GM12878 (cell line): ENCODE results near the gene HINT2. TPM values are rescaled to one million over a fixed set of nuclear protein-coding genes. Genes with fewer than 3 reads are reported as not detected.

Experiments
- ESRRA ChIP-seq: IDR thresholded peaks from 2 replicates; pipeline ENCODE4 v1.6.1; 2012; ENCODE audit warnings: mild to moderate bottlenecking, low read length, improper control_type of control experiment
- IKZF2 ChIP-seq, 2 experiments: fragments of 450-650 bp; IDR thresholded peaks; 2 replicates each; pipeline ENCODE4 v1.6.1; 2017; ENCODE audit warnings: mild to moderate bottlenecking in 2 of 2, moderate library complexity in 2 of 2
- MTA2 ChIP-seq: fragments of 450-650 bp; IDR thresholded peaks from 2 replicates; pipeline ENCODE4 v1.6.1; 2016; ENCODE audit warnings: low read depth, mild to moderate bottlenecking, moderate library complexity
- NFYB ChIP-seq: IDR thresholded peaks from 2 replicates; pipeline ENCODE4 v1.6.1; 2011; ENCODE audit warnings: low read depth, mild to moderate bottlenecking, low read length, improper control_type of control experiment, moderate library complexity; ENCODE audit not compliant: insufficient read depth
- RAD21 ChIP-seq: IDR thresholded peaks from 2 replicates; pipeline ENCODE4 v1.6.1; 2011; ENCODE audit warnings: mild to moderate bottlenecking, low read depth, low read length, moderate library complexity; ENCODE audit not compliant: insufficient read depth
- RAD51 ChIP-seq: fragments of 450-650 bp; IDR thresholded peaks from 2 replicates; pipeline ENCODE4 v1.6.1; 2016; ENCODE audit warnings: moderate library complexity, mild to moderate bottlenecking, inconsistent platforms
- RB1 ChIP-seq: fragments of 450-650 bp; formaldehyde crosslinking; IDR thresholded peaks from 2 replicates; pipeline ENCODE4 v1.6.1; 2017; ENCODE audit warnings: mild to moderate bottlenecking, borderline replicate concordance
- RELA ChIP-seq: fragments of 450-650 bp; IDR thresholded peaks from 2 replicates; pipeline ENCODE4 v1.8.0; 2014; ENCODE audit warnings: borderline replicate concordance; ENCODE audit not compliant: partially characterized antibody
- SKIL ChIP-seq: fragments of 450-650 bp; IDR thresholded peaks from 2 replicates; pipeline ENCODE4 v1.6.1; 2017; ENCODE audit warnings: mild to moderate bottlenecking, low read depth, inconsistent platforms; ENCODE audit not compliant: poor library complexity, severe bottlenecking
- SREBF1 ChIP-seq: IDR thresholded peaks from 2 replicates; pipeline ENCODE4 v1.6.1; 2012; ENCODE audit warnings: mild to moderate bottlenecking, low read length
- USF1 ChIP-seq: IDR thresholded peaks from 2 replicates; pipeline ENCODE4 v1.6.1; 2011; ENCODE audit warnings: borderline replicate concordance, low read depth, mild to moderate bottlenecking, moderate library complexity, mixed read lengths, low read length; ENCODE audit not compliant: insufficient read depth; ENCODE audit errors: extremely low read length
- ZBED1 ChIP-seq: IDR thresholded peaks from 2 replicates; pipeline ENCODE4 v1.6.1; 2016; ENCODE audit warnings: borderline replicate concordance
- ZBTB33 ChIP-seq: fragments of 450-650 bp; IDR thresholded peaks from 2 replicates; pipeline ENCODE4 v1.6.1; 2017; ENCODE audit warnings: mild to moderate bottlenecking
- ZNF274 ChIP-seq: IDR thresholded peaks from one replicate; pipeline ENCODE4 v1.8.0; 2011; ENCODE audit not compliant: insufficient read length, insufficient read depth
- ZNF687 ChIP-seq: fragments of 450-650 bp; IDR thresholded peaks from 2 replicates; pipeline ENCODE4 v1.6.1; 2017; ENCODE audit warnings: mild to moderate bottlenecking, moderate library complexity
- polyA plus RNA-seq, 11 experiments: library from polyadenylated mRNA; depleted of rRNA in 4 of 11; unstranded in 6 of 11; stranded (reverse) in 5 of 11; fragments of >200 nt; fragmentation: Nextera tagmentation in 4 of 11; fragmentation: Illumina TruSeq in 1 of 11; extraction: Ambion mirVana in 4 of 11; extraction: Trizol in 1 of 11; gene quantifications; 1 replicate in 1 of 11; 2 replicates in 10 of 11; pipeline versions ENCODE4 v1.2.1 to v1.2.3, GENCODE V29; 2011 to 2016; ENCODE audit warnings: inconsistent platforms in 2 of 11, missing spikeins in 2 of 11, low read depth in 1 of 11
- total RNA-seq, 4 experiments: library from RNA; depleted of rRNA in 3 of 4; stranded (reverse); fragments of >200 nt in 3 of 4; fragmentation: Illumina TruSeq in 1 of 4; extraction: Trizol in 1 of 4; gene quantifications; 2 replicates each; pipeline versions ENCODE4 v1.2.1 to v1.2.3, GENCODE V29; 2013 to 2021

HINT2 gene
- total and polyA plus RNA-seq, 10 of the 15 experiments (the other 5 are each of a cell fraction or from before 2014, with no cell fraction given) = 12.1 to 144 (median 51.7) TPM

- peak; percentile 85 for TF ChIP-seq ZNF687
- peak; percentile 58 to 62; a peak in 2 of 4 replicates for TF ChIP-seq IKZF2 (IDR thresholded peaks at IDR 0.05)
- peak; percentile 43; the same call in 1 of the 2 replicates for TF ChIP-seq RAD51
- TF ChIP-seq RAD21 = no peak
- peak; percentile 57 for TF ChIP-seq MTA2
- peak; percentile 33 for TF ChIP-seq SKIL
- peak; percentile 95 for TF ChIP-seq NFYB
- TF ChIP-seq USF1 = no peak
- TF ChIP-seq ZNF274 = no peak
- TF ChIP-seq RELA = no peak
- no peak for TF ChIP-seq ESRRA
- no peak for TF ChIP-seq SREBF1
- TF ChIP-seq RB1 = no peak
- TF ChIP-seq ZBTB33 = no peak
- TF ChIP-seq ZBED1 = peak; percentile 24; the same call in 1 of the 2 replicates
Measured at GRCh38 chr9:35847792-35848572, 33.1 kb upstream of the HINT2 start (continued).
